ENCODE results near the gene PRM2.

The PRM2 gene

GRCh38 chr16:11248133-11248532, 28.1 kb downstream of the PRM2 start:
- DNase-seq (ENCODE audit: low spot score), result no peak

- no peak for DNase-seq (ENCODE audit: low spot score)
These were observed 30.3 kb downstream of the PRM2 start for GRCh38 chr16:11245988-11246387.

GRCh38 chr16:11245222-11245737, 31.0 kb downstream of the PRM2 start:
- DNase-seq (ENCODE audit: low spot score), result no peak

GRCh38 chr16:11242658-11243057, 33.6 kb downstream of the PRM2 start:
- no peak for DNase-seq (ENCODE audit: low spot score)

- no peak for DNase-seq (ENCODE audit: low spot score)
These were observed 34.6 kb downstream of the PRM2 start for GRCh38 chr16:11241480-11242204.

- no peak for DNase-seq (ENCODE audit: low spot score)
These were observed 35.4 kb downstream of the PRM2 start for GRCh38 chr16:11240636-11241473.

GRCh38 chr16:11239644-11240632, 36.3 kb downstream of the PRM2 start:
- no peak for DNase-seq (ENCODE audit: low spot score)

- no peak for DNase-seq (ENCODE audit: low spot score)
These were observed 37.7 kb downstream of the PRM2 start for GRCh38 chr16:11238272-11239202.

- DNase-seq (ENCODE audit: low spot score), result no peak
These were observed 39.6 kb downstream of the PRM2 start for GRCh38 chr16:11236461-11237254.

- DNase-seq (ENCODE audit: low spot score), result no peak
These were observed 40.6 kb downstream of the PRM2 start for GRCh38 chr16:11235703-11235991.

- no peak for DNase-seq (ENCODE audit: low spot score)
These were observed 41.2 kb downstream of the PRM2 start for GRCh38 chr16:11234884-11235702.

- no peak for DNase-seq (ENCODE audit: low spot score)
These were observed 42.4 kb downstream of the PRM2 start for GRCh38 chr16:11233727-11234376.

GRCh38 chr16:11232852-11233726, 43.2 kb downstream of the PRM2 start:
- DNase-seq (ENCODE audit: low spot score), result no peak

GRCh38 chr16:11232302-11232851, 43.9 kb downstream of the PRM2 start:
- DNase-seq (ENCODE audit: low spot score), result no peak

GRCh38 chr16:11231367-11231970, 44.8 kb downstream of the PRM2 start:
- no peak for DNase-seq (ENCODE audit: low spot score)

- no peak for DNase-seq (ENCODE audit: low spot score)
These were observed 46.4 kb downstream of the PRM2 start for GRCh38 chr16:11229906-11230305.

GRCh38 chr16:11229432-11229831, 46.8 kb downstream of the PRM2 start:
- no peak for DNase-seq (ENCODE audit: low spot score)
